Right ventricle myocardium inferior (tissue), 1 donor: ENCODE results near the gene CLCN6. TPM values are rescaled to one million over a fixed set of nuclear protein-coding genes. Genes with fewer than 3 reads are reported as not detected.

ENCODE experiments used
- ATAC-seq: fragments of 200-7000 bp; cut with Tn5 transposase; one replicate; pipeline ENCODE4 v1.9.1; 2020; ENCODE audit warnings: mild to moderate bottlenecking, moderate library complexity
- DNase-seq: peaks from one replicate; pipeline ENCODE4 v3.0.0; 2021; ENCODE audit errors: missing footprints
- intact Hi-C: fragments of 100-400 bp; cut with DNase I; formaldehyde crosslinking; loops from one replicate; pipeline ENCODE4 v1.11.0; 2022
- total RNA-seq: library from RNA; stranded (reverse); fragmentation: NEBNext Ultra II Directional; extraction: Animal tissue kit (Norgen Biotek cat#: 25700); gene quantifications from one replicate; pipeline ENCODE4 v1.2.1, GENCODE V29; 2021
- donor health status: DM: no; HTN: yes; CAD: no; lungs with severe emphysema.

Gene CLCN6
- total RNA-seq, 1 donor from 2014 or later = 15.7 TPM

- DNase-seq = peak; percentile 91
- ATAC-seq = peak; percentile 86
- intact Hi-C loops = loop anchor here (5.0 kb wide), 1 partner anchor 89 kb away; no protein-coding TSS in a partner anchor
These were observed 75.1 kb downstream of the CLCN6 start for GRCh38 chr1:11880911-11881748.

GRCh38 chr1:11881749-11882441, 75.9 kb downstream of the CLCN6 start:
- intact Hi-C loops = loop anchor here (1.0 to 5.0 kb wide), 2 partner anchors 8 to 90 kb away; no protein-coding TSS in a partner anchor
- no peak for ATAC-seq

GRCh38 chr1:11882814-11883538, 77.0 kb downstream of the CLCN6 start:
- DNase-seq (peak; percentile 91), ATAC-seq (peak; percentile 82)
- intact Hi-C loops = loop anchor here (1.0 to 5.0 kb wide), 2 partner anchors 9 to 91 kb away; no protein-coding TSS in a partner anchor

More at GRCh38 chr1:11881749-11882441, 75.9 kb downstream of the CLCN6 start:
- no peak for DNase-seq

GRCh38 chr1:11885916-11886315, 79.9 kb downstream of the CLCN6 start:
- DNase-seq (no peak), ATAC-seq (no peak)
- intact Hi-C loops = no loop called here

- intact Hi-C loops = no loop called here
- DNase-seq = peak; percentile 82
- ATAC-seq = peak; percentile 78
These were observed 81.1 kb downstream of the CLCN6 start for GRCh38 chr1:11886986-11887665.

GRCh38 chr1:11887666-11888007, 81.6 kb downstream of the CLCN6 start:
- DNase-seq (no peak), ATAC-seq (no peak)
- intact Hi-C loops = no loop called here

GRCh38 chr1:11888206-11888876, 82.3 kb downstream of the CLCN6 start:
- intact Hi-C loops = no loop called here
- DNase-seq = no peak
- no peak for ATAC-seq

GRCh38 chr1:11888877-11889208, 82.9 kb downstream of the CLCN6 start:
- intact Hi-C loops = no loop called here
- no peak for ATAC-seq
- no peak for DNase-seq

- no peak for ATAC-seq
- no peak for DNase-seq
- intact Hi-C loops = loop anchor here (2.0 kb wide), 1 partner anchor 23 kb away; no protein-coding TSS in a partner anchor
These were observed 85.6 kb downstream of the CLCN6 start for GRCh38 chr1:11891433-11892186.

Other genes with a start within 250 kb of the CLCN6 start
- 4.2 TPM for gene FBXO2, start 151.8 kb upstream of the CLCN6 start, total RNA-seq
- gene FBXO44, start 151.3 kb upstream of the CLCN6 start, total RNA-seq = 19.0 TPM
- gene FBXO6, start 142.0 kb upstream of the CLCN6 start, total RNA-seq = 11.8 TPM
- 20.1 TPM for gene MAD2L2, start 125.0 kb upstream of the CLCN6 start, total RNA-seq
- 0.03 TPM for gene DRAXIN, start 114.5 kb upstream of the CLCN6 start, total RNA-seq
- 18.3 TPM for gene AGTRAP, start 70.1 kb upstream of the CLCN6 start, total RNA-seq
- 5.0 TPM for gene C1orf167, start 44.0 kb upstream of the CLCN6 start, total RNA-seq
- 34.1 TPM for gene MTHFR, start 227 bp upstream of the CLCN6 start, total RNA-seq
- gene NPPA, start 41.6 kb downstream of the CLCN6 start, total RNA-seq = 8.2 TPM
- 5.1 TPM for gene NPPB, start 52.8 kb downstream of the CLCN6 start, total RNA-seq
- gene KIAA2013, start 120.2 kb downstream of the CLCN6 start, total RNA-seq = 32.5 TPM
- gene PLOD1, start 128.5 kb downstream of the CLCN6 start, total RNA-seq = 70.4 TPM
- 697 TPM for gene MFN2, start 174.3 kb downstream of the CLCN6 start, total RNA-seq
- gene MIIP, start 213.3 kb downstream of the CLCN6 start, total RNA-seq = 12.3 TPM